Measurements from ENCODE around the gene IQCK. TPM values are rescaled to one million over a fixed set of nuclear protein-coding genes. Genes with fewer than 3 reads are reported as not detected.

Gene IQCK
- total RNA-seq, 1 donor from 2014 or later, result 6.5 TPM

- no peak for DNase-seq
- intact Hi-C loops (cut with DNase I), result no loop called here
- ATAC-seq (ENCODE audit: poor library complexity), result no peak
These were observed 124.5 kb downstream of the IQCK start for GRCh38 chr16:19842426-19843157.

DNA sequence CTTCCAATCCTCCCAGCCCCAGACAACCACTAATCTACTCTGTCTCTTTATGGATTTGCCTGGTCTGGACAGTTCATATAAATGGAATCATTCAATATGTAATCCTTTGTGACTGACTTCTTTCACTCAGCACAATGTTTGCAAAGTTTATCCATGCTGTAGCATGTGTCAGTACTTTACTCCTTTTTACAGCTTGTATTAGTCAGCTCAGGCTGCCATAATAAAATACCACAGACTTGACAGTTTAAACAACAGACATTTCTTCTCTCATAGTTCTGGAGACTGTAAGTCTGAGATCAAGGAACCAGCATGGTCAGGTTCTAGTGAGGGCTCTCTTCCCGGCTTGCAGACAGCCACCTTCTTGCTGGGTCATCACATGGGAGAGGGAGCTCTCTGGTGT is 125.3 kb downstream of the IQCK start:
- ATAC-seq (ENCODE audit: poor library complexity) (no peak), DNase-seq (no peak)
- intact Hi-C loops (cut with DNase I), result no loop called here

- no peak for ATAC-seq (ENCODE audit: poor library complexity)
- intact Hi-C loops (cut with DNase I), result no loop called here
- no peak for DNase-seq
These were observed 127.0 kb downstream of the IQCK start for GRCh38 chr16:19844945-19845641.

GRCh38 chr16:19846436-19846835 is 128.4 kb downstream of the IQCK start:
- DNase-seq (no peak), ATAC-seq (ENCODE audit: poor library complexity) (no peak)
- intact Hi-C loops (cut with DNase I), result no loop called here

GRCh38 chr16:19848756-19849155 is 130.7 kb downstream of the IQCK start:
- intact Hi-C loops (cut with DNase I), result no loop called here
- DNase-seq (no peak), ATAC-seq (ENCODE audit: poor library complexity) (no peak)

DNA sequence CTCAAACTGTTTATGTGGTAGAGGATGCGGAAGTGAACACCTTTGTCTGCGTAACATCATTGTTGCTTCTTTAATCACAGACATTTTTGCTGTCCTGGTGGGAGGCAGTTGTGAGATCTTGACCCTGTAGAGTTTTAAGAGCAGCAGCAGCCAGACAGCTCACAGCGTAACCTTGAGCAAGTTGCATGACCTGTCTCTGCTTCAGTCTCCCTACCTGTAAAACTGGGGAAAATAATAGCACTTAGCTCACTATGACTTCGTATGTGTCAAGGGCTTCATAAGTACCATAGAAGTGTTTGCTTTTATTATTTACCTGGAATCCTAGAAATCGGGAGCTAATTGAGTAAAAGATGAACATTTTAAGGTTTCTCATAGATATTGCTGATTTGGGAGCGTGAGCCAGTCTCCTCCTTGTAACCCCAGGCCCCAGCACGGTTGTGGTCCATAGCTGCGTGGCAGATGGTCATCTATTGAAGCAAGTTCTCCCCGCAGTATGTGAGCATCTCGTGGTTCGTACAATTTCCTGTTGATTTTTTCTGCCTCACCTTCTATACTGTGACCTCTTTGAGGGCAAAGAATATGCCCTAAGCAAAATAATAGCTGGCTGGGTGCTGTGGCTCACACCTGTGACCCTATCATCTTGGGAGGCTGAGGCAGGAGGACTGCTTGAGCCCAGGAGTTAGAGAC is 132.2 kb downstream of the IQCK start:
- intact Hi-C loops (cut with DNase I), result no loop called here
- DNase-seq (no peak), ATAC-seq (ENCODE audit: poor library complexity) (no peak)

DNA sequence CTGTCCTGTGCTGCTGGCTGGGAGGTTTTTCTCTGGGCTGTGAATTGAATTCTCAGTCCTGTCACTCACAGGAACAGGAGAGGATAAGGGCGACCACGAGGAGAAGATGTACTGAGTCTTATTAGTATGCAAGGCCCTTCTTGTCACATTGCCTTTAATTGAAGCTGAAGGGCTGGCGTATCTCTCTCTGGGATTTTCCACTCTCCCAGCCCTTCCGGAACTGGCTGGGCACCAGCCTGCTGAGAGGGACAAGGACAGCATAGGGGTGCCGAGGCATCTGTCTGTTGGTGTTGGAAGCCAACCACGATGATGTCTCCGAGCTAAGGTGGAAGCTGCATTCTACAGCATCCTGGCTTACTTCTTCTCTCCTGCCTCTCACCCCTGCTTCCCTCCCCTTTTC is 133.4 kb downstream of the IQCK start:
- DNase-seq (no peak), ATAC-seq (ENCODE audit: poor library complexity) (peak; percentile 72)
- intact Hi-C loops (cut with DNase I), result no loop called here

DNA sequence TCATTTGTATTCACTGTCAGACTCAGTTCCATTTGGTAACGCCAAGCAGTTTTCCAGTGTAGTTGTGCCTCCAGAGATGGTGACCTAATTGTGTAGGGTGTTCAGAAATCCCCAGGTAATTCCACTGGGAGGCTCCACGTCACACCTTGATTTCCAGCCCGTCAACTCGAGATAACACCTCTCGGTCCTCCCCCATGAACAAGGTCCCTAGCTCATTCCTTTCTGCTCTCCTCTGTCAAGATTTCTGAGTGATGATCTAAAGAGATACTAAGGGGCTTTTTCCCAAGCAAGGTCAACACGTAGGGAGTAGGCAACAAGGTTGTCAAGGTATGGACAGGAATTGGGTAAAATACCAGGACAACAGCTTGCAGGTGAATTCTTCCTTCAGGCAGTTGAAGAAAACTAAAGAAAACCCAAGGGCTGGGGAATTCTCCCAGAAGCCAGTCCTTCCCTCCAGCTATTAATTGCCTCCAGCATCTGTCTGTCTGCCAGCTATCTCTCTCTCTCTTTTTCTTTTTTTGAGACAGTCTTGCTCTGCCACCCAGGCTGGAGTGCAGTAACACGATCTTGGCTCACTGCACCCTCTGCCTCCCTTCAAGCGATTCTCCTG is 135.2 kb downstream of the IQCK start:
- intact Hi-C loops (cut with DNase I), result no loop called here
- no peak for ATAC-seq (ENCODE audit: poor library complexity)
- DNase-seq, result no peak

- ATAC-seq (ENCODE audit: poor library complexity) (no peak), DNase-seq (no peak)
- intact Hi-C loops (cut with DNase I), result no loop called here
These were observed 135.9 kb downstream of the IQCK start for GRCh38 chr16:19853742-19854542.

GRCh38 chr16:19854543-19854876 is 136.4 kb downstream of the IQCK start:
- intact Hi-C loops (cut with DNase I), result no loop called here
- ATAC-seq (ENCODE audit: poor library complexity) (no peak), DNase-seq (no peak)

DNA sequence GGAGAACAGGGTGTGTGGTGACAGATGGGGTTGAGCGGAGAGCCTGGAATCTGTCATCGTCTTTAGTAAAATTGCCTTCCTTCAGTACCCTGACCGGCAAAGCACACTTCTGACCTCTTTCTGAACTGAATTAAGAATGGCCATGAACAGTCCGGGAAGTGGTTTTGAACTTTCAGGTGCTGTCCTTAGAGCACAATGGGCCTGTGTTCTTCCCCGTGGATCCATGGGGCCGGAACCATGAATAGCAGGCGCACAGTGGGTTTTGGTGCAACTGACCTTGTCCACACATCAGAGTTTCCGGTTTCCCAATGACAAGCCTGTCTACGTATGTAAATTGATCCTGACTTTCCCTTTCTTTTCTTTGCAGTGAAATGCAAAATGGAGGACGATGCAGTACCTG is 138.0 kb downstream of the IQCK start:
- intact Hi-C loops (cut with DNase I), result no loop called here
- ATAC-seq (ENCODE audit: poor library complexity) (no peak), DNase-seq (no peak)

DNA sequence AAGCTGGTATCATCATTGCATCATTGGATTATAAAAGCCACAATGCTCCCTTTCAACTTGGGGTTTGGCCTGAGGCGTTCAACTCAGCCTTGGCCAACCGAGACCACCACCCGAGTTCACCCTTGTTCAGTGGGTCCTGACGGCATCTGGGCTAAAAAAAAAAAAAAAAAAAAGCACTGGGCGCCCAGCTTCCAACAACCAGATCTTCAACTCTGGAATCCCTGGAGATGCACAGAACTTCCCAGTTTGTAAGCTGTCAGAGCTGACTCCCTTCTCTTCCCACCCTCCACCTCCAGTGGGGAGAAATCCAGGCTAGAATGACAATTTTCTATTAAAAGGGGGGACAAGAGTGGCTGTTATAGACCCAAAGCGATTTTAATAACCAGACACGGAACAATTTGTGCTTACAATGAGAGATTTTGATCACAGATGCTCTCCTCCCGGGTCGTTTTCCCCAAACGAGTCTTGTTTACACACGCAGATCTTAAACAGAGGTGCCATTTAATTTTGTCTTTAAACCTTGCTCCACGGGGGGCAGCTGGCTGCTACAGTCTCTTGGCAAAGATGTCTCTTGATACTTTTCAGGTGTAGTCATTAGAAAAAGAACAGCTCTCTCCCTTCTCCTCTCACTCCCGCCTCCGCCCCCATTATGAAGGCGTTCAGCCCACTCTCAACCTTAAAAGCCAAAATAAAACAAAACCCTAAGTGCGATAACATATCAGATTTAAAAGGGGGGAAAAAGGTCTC is 139.7 kb downstream of the IQCK start:
- no peak for DNase-seq
- intact Hi-C loops (cut with DNase I), result no loop called here
- no peak for ATAC-seq (ENCODE audit: poor library complexity)

GRCh38 chr16:19858340-19859018 is 140.4 kb downstream of the IQCK start:
- no peak for DNase-seq
- intact Hi-C loops (cut with DNase I), result no loop called here

DNA sequence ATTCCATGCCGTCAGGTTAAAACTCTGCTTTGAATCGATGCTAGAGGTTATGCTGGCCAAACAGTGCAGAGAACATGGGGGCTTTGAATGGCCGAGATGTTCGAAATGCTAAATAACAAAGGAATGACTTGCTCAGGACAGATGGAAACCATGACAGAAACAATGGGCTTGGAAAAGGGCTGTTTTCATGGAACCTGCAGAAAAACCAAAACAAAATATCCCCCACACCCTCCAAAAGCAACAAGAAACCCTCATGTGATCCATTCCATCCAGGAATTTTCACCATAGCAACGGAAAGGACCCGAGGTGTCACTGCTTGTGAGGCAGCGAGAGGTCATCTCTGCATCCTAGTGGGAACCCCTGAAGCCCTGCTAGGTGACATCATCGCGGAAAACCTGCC is 141.1 kb downstream of the IQCK start:
- DNase-seq (no peak), ATAC-seq (ENCODE audit: poor library complexity) (no peak)
- intact Hi-C loops (cut with DNase I), result no loop called here

More at GRCh38 chr16:19858340-19859018, 140.4 kb downstream of the IQCK start:
- ATAC-seq (ENCODE audit: poor library complexity), result no peak

DNA sequence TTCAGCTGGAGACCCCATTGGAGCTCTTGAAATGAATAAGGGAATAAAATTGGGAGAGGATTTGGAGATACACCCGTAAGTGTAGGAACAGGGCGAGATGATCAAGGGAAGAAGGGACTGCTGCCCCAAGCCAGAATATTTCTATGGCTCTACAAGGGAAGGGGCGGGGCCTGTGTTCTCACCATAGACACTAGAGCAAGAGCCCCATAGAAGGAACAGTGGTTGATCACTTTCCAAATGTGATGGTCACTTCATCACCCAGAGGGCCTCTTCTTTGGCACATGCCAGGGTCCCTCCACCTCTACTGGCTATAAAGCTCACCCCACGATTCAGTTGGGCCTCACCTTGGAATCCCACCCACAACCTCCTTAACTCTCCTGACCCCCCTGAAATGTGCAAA is 141.5 kb downstream of the IQCK start:
- DNase-seq (no peak), ATAC-seq (ENCODE audit: poor library complexity) (no peak)
- intact Hi-C loops (cut with DNase I), result no loop called here

DNA sequence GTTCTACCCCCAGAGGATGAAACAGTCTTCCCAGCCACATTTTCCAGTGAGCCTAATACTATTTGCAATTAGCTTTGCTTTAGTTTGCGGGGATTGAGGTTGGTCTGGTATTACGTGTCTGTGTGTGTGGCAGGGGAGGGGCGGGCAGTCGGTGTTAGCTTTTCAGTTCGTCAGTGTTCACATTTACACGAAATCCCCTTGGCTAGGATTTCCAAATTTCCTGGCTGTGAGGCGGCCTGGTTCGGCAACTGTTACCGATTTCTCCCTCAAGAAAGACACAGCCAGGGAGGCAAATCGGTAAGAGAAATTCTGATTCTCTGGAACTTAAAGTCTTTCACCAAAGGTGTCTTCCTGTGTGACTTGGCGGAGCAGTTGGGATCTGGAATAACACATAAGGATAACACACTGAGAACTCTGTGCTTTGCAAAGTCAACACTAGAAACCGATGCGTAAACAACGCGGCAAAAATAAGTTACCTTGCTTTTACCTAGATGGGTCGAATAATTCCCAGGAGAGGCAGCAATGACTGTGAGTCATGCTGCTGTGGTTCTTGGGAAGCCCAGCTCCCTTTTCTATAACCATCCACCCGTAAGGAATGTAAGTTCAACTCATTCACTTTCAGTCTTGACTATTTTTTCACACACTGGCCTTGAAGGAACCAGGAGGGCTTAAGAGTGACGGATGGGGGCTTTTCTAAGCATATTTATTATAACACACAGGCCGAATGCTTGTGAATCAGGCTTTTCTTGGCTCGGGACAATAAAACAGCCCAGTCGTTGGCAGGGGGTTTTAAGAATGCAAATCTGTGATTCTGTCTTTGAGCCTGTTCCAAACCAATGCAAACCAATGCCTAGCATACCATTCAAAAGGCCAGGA is 142.3 kb downstream of the IQCK start:
- DNase-seq (no peak), ATAC-seq (ENCODE audit: poor library complexity) (no peak)
- intact Hi-C loops (cut with DNase I), result no loop called here

GRCh38 chr16:19861133-19861532 is 143.1 kb downstream of the IQCK start:
- ATAC-seq (ENCODE audit: poor library complexity), result no peak
- intact Hi-C loops (cut with DNase I), result no loop called here
- no peak for DNase-seq
